PC-3 (cell line): ENCODE data around the gene SETBP1.

Source experiments
- EZH2 ChIP-seq: fragments of 300-600 bp; sonication (generic); IDR thresholded peaks from one replicate; pipeline ENCODE4 v1.6.1; 2017; ENCODE audit warnings: antibody characterized with exemption, mild to moderate bottlenecking, low read length; ENCODE audit not compliant: unreplicated experiment
- EZH2phosphoT487 ChIP-seq: fragments of 300-600 bp; sonication (generic); IDR thresholded peaks from 2 replicates; pipeline ENCODE4 v1.6.1; 2018; ENCODE audit warnings: mild to moderate bottlenecking, antibody characterized with exemption, low read length, borderline replicate concordance
- TF ChIP-seq, protein P1 (sequence below): fragments of 300-600 bp; sonication (generic); conservative IDR thresholded peaks from 2 replicates; pipeline ENCODE4 v1.5.1; 2017; ENCODE audit warnings: antibody characterized with exemption, low read depth, mild to moderate bottlenecking, low read length

GRCh38 chr18:44950685-44951195 lies 270.1 kb downstream of the SETBP1 start:
- TF ChIP-seq, protein P1, sequence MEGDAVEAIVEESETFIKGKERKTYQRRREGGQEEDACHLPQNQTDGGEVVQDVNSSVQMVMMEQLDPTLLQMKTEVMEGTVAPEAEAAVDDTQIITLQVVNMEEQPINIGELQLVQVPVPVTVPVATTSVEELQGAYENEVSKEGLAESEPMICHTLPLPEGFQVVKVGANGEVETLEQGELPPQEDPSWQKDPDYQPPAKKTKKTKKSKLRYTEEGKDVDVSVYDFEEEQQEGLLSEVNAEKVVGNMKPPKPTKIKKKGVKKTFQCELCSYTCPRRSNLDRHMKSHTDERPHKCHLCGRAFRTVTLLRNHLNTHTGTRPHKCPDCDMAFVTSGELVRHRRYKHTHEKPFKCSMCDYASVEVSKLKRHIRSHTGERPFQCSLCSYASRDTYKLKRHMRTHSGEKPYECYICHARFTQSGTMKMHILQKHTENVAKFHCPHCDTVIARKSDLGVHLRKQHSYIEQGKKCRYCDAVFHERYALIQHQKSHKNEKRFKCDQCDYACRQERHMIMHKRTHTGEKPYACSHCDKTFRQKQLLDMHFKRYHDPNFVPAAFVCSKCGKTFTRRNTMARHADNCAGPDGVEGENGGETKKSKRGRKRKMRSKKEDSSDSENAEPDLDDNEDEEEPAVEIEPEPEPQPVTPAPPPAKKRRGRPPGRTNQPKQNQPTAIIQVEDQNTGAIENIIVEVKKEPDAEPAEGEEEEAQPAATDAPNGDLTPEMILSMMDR = no peak
- TF ChIP-seq EZH2phosphoT487 (no peak), EZH2 (no peak)
